Right ventricle myocardium inferior (tissue), 1 donor: ENCODE measurements around the gene OR4K15. TPM values are rescaled to one million over a fixed set of nuclear protein-coding genes. Genes with fewer than 3 reads are reported as not detected.
"Not testable (repeated sequence)": the region's sequence is repeated elsewhere in the genome, so short reads cannot be mapped to it uniquely, and the experiment has no call there.

ENCODE experiments used
- ATAC-seq: fragments of 200-7000 bp; cut with Tn5 transposase; one replicate; pipeline ENCODE4 v1.9.1; 2020; ENCODE audit warnings: mild to moderate bottlenecking, moderate library complexity
- DNase-seq: peaks from one replicate; pipeline ENCODE4 v3.0.0; 2021; ENCODE audit errors: missing footprints
- intact Hi-C: fragments of 100-400 bp; cut with DNase I; formaldehyde crosslinking; loops from one replicate; pipeline ENCODE4 v1.11.0; 2022
- long read RNA-seq: library from polyadenylated mRNA; unstranded; transcript quantifications from one replicate; pipeline ENCODE4 v2.0.0, GENCODE V29; 2021
- total RNA-seq: library from RNA; stranded (reverse); fragmentation: NEBNext Ultra II Directional; extraction: Animal tissue kit (Norgen Biotek cat#: 25700); gene quantifications from one replicate; pipeline ENCODE4 v1.2.1, GENCODE V29; 2021
- donor health status: DM: no; HTN: yes; CAD: no; lungs with severe emphysema.

Gene OR4K15
- total RNA-seq = not detected
- long read RNA-seq = 0 reads

GRCh38 chr14:19975291-19975690 lies at the start of gene OR4K15:
Gene OR4K15 (plus strand): TSS chr14:19975591. CDS start chr14:19975591, 0 bp downstream.
- DNase-seq (no peak), ATAC-seq (no peak)
- intact Hi-C loops = no loop called here

GRCh38 chr14:19930617-19931016 lies 44.8 kb upstream of the OR4K15 start, which contains the start of gene OR4K1:
Gene OR4K1 (plus strand): TSS chr14:19930917. CDS start chr14:19935667, 4,750 bp downstream.
- intact Hi-C loops = no loop called here
- no peak for ATAC-seq
- no peak for DNase-seq

- intact Hi-C loops = no loop called here
- DNase-seq (no peak), ATAC-seq (no peak)
Observed at GRCh38 chr14:19941668-19942067, 33.7 kb upstream of the OR4K15 start.

- no peak for ATAC-seq
- DNase-seq = no peak
- intact Hi-C loops = no loop called here
Observed at GRCh38 chr14:19947413-19948090, 27.8 kb upstream of the OR4K15 start.

- ATAC-seq (no peak), DNase-seq (no peak)
- intact Hi-C loops = no loop called here
Observed at GRCh38 chr14:19949218-19949617, 26.2 kb upstream of the OR4K15 start.

GRCh38 chr14:19969735-19970134 lies 5.7 kb upstream of the OR4K15 start:
- DNase-seq, ATAC-seq, intact Hi-C loops: not testable (repeated sequence)

- DNase-seq = no peak
- no peak for ATAC-seq
- intact Hi-C loops = no loop called here
Observed at GRCh38 chr14:19974844-19975243, 547 bp upstream of the OR4K15 start.

- no peak for DNase-seq
- no peak for ATAC-seq
- intact Hi-C loops = no loop called here
Observed at GRCh38 chr14:19993438-19993837, 18.0 kb downstream of the OR4K15 start.

- no peak for DNase-seq
- ATAC-seq = no peak
- intact Hi-C loops = no loop called here
Observed at GRCh38 chr14:20001863-20002262, 26.5 kb downstream of the OR4K15 start, which contains the start of gene OR4Q2. Gene OR4Q2 (plus strand): TSS chr14:20002163.

GRCh38 chr14:20002319-20002718 lies 26.9 kb downstream of the OR4K15 start:
- DNase-seq (no peak), ATAC-seq (no peak)
- intact Hi-C loops = no loop called here

- DNase-seq (no peak), ATAC-seq (no peak)
- intact Hi-C loops = no loop called here
Observed at GRCh38 chr14:20008156-20008555, 32.8 kb downstream of the OR4K15 start.

- intact Hi-C loops = no loop called here
- ATAC-seq = no peak
- DNase-seq = no peak
Observed at GRCh38 chr14:20019257-20019865, 44.0 kb downstream of the OR4K15 start, which contains the start of gene OR4K14. Gene OR4K14 (minus strand): TSS chr14:20019307. CDS start chr14:20015193, 4,114 bp downstream.

Other genes starting within 250 kb of the OR4K15 start
- not detected for gene OR4Q3, start 232.0 kb upstream of the OR4K15 start, total RNA-seq
- not detected for gene OR4M1, start 202.1 kb upstream of the OR4K15 start, total RNA-seq
- not detected for gene OR4N2, start 171.8 kb upstream of the OR4K15 start, total RNA-seq
- gene OR4K2, start 100.4 kb upstream of the OR4K15 start, total RNA-seq = not detected
- not detected for gene OR4K5, start 55.0 kb upstream of the OR4K15 start, total RNA-seq
- not detected for gene OR4K1, start 44.7 kb upstream of the OR4K15 start, total RNA-seq
- gene OR4Q2, start 26.6 kb downstream of the OR4K15 start, total RNA-seq = not detected
- gene OR4K14, start 43.7 kb downstream of the OR4K15 start, total RNA-seq = not detected
- gene OR4K13, start 60.4 kb downstream of the OR4K15 start, total RNA-seq = not detected
- not detected for gene OR4L1, start 84.5 kb downstream of the OR4K15 start, total RNA-seq
- not detected for gene OR4K17, start 135.1 kb downstream of the OR4K15 start, total RNA-seq
- not detected for gene OR4N5, start 163.2 kb downstream of the OR4K15 start, total RNA-seq
- not detected for gene OR11G2, start 215.3 kb downstream of the OR4K15 start, total RNA-seq
- gene OR11H6, start 248.1 kb downstream of the OR4K15 start, total RNA-seq = not detected